Suprapubic skin (tissue), 4 donors: ENCODE measurements around the gene C13orf46. TPM values are rescaled to one million over a fixed set of nuclear protein-coding genes. Genes with fewer than 3 reads are reported as not detected.

Source experiments
- DNase-seq, 2 donors: peaks; one replicate each; pipeline ENCODE4 v3.0.0-alpha.2; 2019; ENCODE audit warnings: low spot score in 2 of 2
- H3K27ac ChIP-seq: fragments of 200-600 bp; sonication (generic); one replicate; pipeline ENCODE4 v1.5.1; 2019
- H3K27me3 ChIP-seq: fragments of 200-600 bp; sonication (generic); one replicate; pipeline ENCODE4 v1.5.1; 2019
- H3K36me3 ChIP-seq: fragments of 200-600 bp; sonication (generic); one replicate; pipeline ENCODE4 v1.5.1; 2019
- H3K4me1 ChIP-seq: fragments of 200-600 bp; sonication (generic); one replicate; pipeline ENCODE4 v1.5.1; 2019
- H3K4me3 ChIP-seq: fragments of 200-600 bp; sonication (generic); one replicate; pipeline ENCODE4 v1.5.1; 2019; ENCODE audit warnings: mild to moderate bottlenecking
- H3K9me3 ChIP-seq: fragments of 200-600 bp; sonication (generic); one replicate; pipeline ENCODE4 v1.5.1; 2019
- EP300 ChIP-seq: sonication (generic); formaldehyde crosslinking; IDR thresholded peaks from one replicate; pipeline ENCODE4 v1.6.1; 2017; ENCODE audit warnings: antibody characterized with exemption
- POLR2A ChIP-seq, 2 donors: fragments of 450-650 bp; IDR thresholded peaks; one replicate each; pipeline ENCODE4 v1.6.1; 2017; ENCODE audit warnings: antibody characterized with exemption in 2 of 2, mild to moderate bottlenecking in 2 of 2, moderate library complexity in 2 of 2
- POLR2AphosphoS5 ChIP-seq, 3 donors: sonication (generic); formaldehyde crosslinking; IDR thresholded peaks; one replicate each; pipeline ENCODE4 v1.6.1; 2017; ENCODE audit warnings: antibody characterized with exemption in 3 of 3
- WGBS: methylation state at CpG from one replicate; pipeline ENCODE4 v1.1.5; 2018; 5-methylcytosine and 5-hydroxymethylcytosine counted together
- total RNA-seq, 4 donors: library from RNA; depleted of rRNA; stranded (reverse); fragments of >200 nt; gene quantifications; one replicate each; pipeline ENCODE4 v1.1.0, GENCODE V29; 2016
- TF ChIP-seq, protein P1 (sequence below), 2 donors: fragments of 200-600 bp in 1 of 2; fragments of 450-650 bp in 1 of 2; sonication (generic) in 1 of 2; IDR thresholded peaks; one replicate each; pipeline ENCODE4 v1.5.1; 2016 to 2019; ENCODE audit warnings: antibody characterized with exemption in 2 of 2, mild to moderate bottlenecking in 1 of 2, moderate library complexity in 1 of 2

C13orf46 gene
- total RNA-seq, 4 donors from 2014 or later, result 0.16 to 1.4 (median 0.53) TPM

DNA sequence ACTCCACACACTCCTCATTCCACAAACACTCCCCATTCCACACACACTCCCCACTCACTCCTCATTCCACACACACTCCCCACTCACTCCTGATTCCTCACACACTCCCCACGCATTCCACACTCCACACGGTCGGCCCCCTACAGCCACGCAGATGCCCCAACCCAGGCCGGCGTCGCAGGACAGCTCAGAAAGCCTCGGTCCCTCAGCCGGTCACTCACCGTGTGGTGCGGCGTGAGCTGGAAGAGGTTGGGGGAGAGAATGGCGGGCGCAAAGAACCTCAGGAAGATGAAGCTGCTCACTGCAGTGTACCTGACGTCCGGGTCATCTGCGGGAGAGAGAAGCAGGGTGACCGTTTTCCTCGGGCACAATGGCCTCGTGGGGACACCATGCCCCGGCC lies 39.0 kb upstream of the C13orf46 start:
- Histone ChIP-seq H3K9me3 (no peaks in the 10 kb centered on the region), H3K27me3 (no peaks in the 10 kb centered on the region), H3K4me1 (peaks cover 30% of the 10 kb centered on the region), H3K27ac (no peak overlapping the region), H3K4me3 (no peak overlapping the region), H3K36me3 (peaks cover 39% of the 10 kb centered on the region)
- TF ChIP-seq, protein P1, sequence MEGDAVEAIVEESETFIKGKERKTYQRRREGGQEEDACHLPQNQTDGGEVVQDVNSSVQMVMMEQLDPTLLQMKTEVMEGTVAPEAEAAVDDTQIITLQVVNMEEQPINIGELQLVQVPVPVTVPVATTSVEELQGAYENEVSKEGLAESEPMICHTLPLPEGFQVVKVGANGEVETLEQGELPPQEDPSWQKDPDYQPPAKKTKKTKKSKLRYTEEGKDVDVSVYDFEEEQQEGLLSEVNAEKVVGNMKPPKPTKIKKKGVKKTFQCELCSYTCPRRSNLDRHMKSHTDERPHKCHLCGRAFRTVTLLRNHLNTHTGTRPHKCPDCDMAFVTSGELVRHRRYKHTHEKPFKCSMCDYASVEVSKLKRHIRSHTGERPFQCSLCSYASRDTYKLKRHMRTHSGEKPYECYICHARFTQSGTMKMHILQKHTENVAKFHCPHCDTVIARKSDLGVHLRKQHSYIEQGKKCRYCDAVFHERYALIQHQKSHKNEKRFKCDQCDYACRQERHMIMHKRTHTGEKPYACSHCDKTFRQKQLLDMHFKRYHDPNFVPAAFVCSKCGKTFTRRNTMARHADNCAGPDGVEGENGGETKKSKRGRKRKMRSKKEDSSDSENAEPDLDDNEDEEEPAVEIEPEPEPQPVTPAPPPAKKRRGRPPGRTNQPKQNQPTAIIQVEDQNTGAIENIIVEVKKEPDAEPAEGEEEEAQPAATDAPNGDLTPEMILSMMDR (IDR thresholded peaks at IDR 0.05), result no peak
- no peak for TF ChIP-seq POLR2AphosphoS5 (IDR thresholded peaks at IDR 0.05)
- TF ChIP-seq POLR2A (IDR thresholded peaks at IDR 0.05), result no peak
- TF ChIP-seq EP300, result no peak
- 96% methylated on average over 21 of the region's 21 CpGs for WGBS
- no peak for DNase-seq

DNA sequence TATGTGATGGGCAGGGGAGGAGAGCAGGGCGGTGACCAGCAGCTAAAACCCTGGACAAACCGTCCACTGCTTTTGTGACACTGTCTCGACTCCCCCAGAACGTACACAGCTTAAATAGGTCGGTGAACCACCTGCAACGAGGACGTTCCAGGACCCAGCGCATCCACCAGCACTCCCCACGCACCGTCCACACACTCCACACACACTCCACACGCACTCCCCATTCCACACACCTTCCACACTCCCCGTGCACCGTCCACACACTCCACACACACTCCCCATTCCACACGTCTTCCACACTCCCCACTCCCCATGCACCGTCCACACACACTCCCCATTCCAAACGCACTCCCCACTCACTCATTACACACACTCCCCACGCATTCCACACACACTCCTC lies 38.3 kb upstream of the C13orf46 start:
- no peaks in the 10 kb centered on the region for H3K27me3 ChIP-seq
- no peaks in the 10 kb centered on the region for H3K9me3 ChIP-seq
- H3K36me3 ChIP-seq, result peaks cover 38% of the 10 kb centered on the region
- H3K4me3 ChIP-seq, result no peak overlapping the region
- DNase-seq, result no peak
- TF ChIP-seq, protein P1 (IDR thresholded peaks at IDR 0.05), result no peak
- no peak for TF ChIP-seq POLR2A (IDR thresholded peaks at IDR 0.05)
- no peak for TF ChIP-seq EP300
- TF ChIP-seq POLR2AphosphoS5 (IDR thresholded peaks at IDR 0.05), result no peak
- H3K4me1 ChIP-seq, result peaks cover 30% of the 10 kb centered on the region
- 92% methylated on average over 17 of the region's 17 CpGs for WGBS
- no peak overlapping the region for H3K27ac ChIP-seq

GRCh38 chr13:114011226-114011625 lies 37.4 kb upstream of the C13orf46 start:
- Histone ChIP-seq H3K36me3 (peaks cover 36% of the 10 kb centered on the region), H3K27ac (no peak overlapping the region), H3K9me3 (no peaks in the 10 kb centered on the region), H3K4me1 (peaks cover 23% of the 10 kb centered on the region), H3K27me3 (no peaks in the 10 kb centered on the region), H3K4me3 (no peak overlapping the region)
- DNase-seq, result peak; percentile 49 to 70
- no peak for TF ChIP-seq POLR2A (IDR thresholded peaks at IDR 0.05)
- no peak for TF ChIP-seq EP300
- TF ChIP-seq POLR2AphosphoS5 (IDR thresholded peaks at IDR 0.05), result no peak
- TF ChIP-seq, protein P1 (IDR thresholded peaks at IDR 0.05), result no peak
- WGBS, result 92% methylated on average over 10 of the region's 19 CpGs

GRCh38 chr13:114010401-114011101 lies 36.7 kb upstream of the C13orf46 start:
- Histone ChIP-seq H3K27me3 (no peaks in the 10 kb centered on the region), H3K27ac (no peak overlapping the region), H3K36me3 (peaks cover 36% of the 10 kb centered on the region), H3K9me3 (no peaks in the 10 kb centered on the region), H3K4me1 (peaks cover 16% of the 10 kb centered on the region), H3K4me3 (no peak overlapping the region)
- TF ChIP-seq EP300 (no peak), POLR2A (IDR thresholded peaks at IDR 0.05) (no peak), POLR2AphosphoS5 (IDR thresholded peaks at IDR 0.05) (no peak)
- TF ChIP-seq, protein P1 (IDR thresholded peaks at IDR 0.05), result no peak
- peak; percentile 56 to 71 for DNase-seq
- 89% methylated on average over 27 of the region's 37 CpGs for WGBS

- H3K27ac ChIP-seq, result no peak overlapping the region
- 93% methylated on average over 12 of the region's 31 CpGs for WGBS
- peak; percentile 62 to 70 for DNase-seq
- H3K4me3 ChIP-seq, result no peak overlapping the region
- H3K27me3 ChIP-seq, result no peaks in the 10 kb centered on the region
- H3K36me3 ChIP-seq, result peaks cover 36% of the 10 kb centered on the region
- H3K9me3 ChIP-seq, result no peaks in the 10 kb centered on the region
- TF ChIP-seq, protein P1 (IDR thresholded peaks at IDR 0.05), result no peak
- TF ChIP-seq POLR2AphosphoS5 (IDR thresholded peaks at IDR 0.05) (no peak), POLR2A (IDR thresholded peaks at IDR 0.05) (no peak), EP300 (no peak)
- peaks cover 9% of the 10 kb centered on the region for H3K4me1 ChIP-seq
Measured at GRCh38 chr13:114009590-114010400, 35.9 kb upstream of the C13orf46 start.
